SK-N-DZ (cell line): ENCODE data around the gene PRX. TPM values are rescaled to one million over a fixed set of nuclear protein-coding genes. Genes with fewer than 3 reads are reported as not detected.
"Not testable (repeated sequence)": the region's sequence is repeated elsewhere in the genome, so short reads cannot be mapped to it uniquely, and the experiment has no call there.

Experiments used
- DNase-seq: peaks from one replicate; pipeline ENCODE4 v3.0.0-alpha.2; 2015; ENCODE audit warnings: low spot score
- polyA plus RNA-seq, 2 experiments: library from polyadenylated mRNA; depleted of rRNA; stranded (reverse); fragments of >200 nt; gene quantifications; 2 replicates each; pipeline ENCODE4 v1.2.3, GENCODE V29; 2014

PRX gene, protein sequence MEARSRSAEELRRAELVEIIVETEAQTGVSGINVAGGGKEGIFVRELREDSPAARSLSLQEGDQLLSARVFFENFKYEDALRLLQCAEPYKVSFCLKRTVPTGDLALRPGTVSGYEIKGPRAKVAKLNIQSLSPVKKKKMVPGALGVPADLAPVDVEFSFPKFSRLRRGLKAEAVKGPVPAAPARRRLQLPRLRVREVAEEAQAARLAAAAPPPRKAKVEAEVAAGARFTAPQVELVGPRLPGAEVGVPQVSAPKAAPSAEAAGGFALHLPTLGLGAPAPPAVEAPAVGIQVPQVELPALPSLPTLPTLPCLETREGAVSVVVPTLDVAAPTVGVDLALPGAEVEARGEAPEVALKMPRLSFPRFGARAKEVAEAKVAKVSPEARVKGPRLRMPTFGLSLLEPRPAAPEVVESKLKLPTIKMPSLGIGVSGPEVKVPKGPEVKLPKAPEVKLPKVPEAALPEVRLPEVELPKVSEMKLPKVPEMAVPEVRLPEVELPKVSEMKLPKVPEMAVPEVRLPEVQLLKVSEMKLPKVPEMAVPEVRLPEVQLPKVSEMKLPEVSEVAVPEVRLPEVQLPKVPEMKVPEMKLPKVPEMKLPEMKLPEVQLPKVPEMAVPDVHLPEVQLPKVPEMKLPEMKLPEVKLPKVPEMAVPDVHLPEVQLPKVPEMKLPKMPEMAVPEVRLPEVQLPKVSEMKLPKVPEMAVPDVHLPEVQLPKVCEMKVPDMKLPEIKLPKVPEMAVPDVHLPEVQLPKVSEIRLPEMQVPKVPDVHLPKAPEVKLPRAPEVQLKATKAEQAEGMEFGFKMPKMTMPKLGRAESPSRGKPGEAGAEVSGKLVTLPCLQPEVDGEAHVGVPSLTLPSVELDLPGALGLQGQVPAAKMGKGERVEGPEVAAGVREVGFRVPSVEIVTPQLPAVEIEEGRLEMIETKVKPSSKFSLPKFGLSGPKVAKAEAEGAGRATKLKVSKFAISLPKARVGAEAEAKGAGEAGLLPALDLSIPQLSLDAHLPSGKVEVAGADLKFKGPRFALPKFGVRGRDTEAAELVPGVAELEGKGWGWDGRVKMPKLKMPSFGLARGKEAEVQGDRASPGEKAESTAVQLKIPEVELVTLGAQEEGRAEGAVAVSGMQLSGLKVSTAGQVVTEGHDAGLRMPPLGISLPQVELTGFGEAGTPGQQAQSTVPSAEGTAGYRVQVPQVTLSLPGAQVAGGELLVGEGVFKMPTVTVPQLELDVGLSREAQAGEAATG (N-terminal part only)
- 0.74 and 1.4 TPM in 2 replicates for polyA plus RNA-seq (2014; cell fraction: cytosol; rRNA removed)
- polyA plus RNA-seq (2014; cell fraction: nucleus; rRNA removed) = 0.31 and 0.55 TPM in 2 replicates

DNA sequence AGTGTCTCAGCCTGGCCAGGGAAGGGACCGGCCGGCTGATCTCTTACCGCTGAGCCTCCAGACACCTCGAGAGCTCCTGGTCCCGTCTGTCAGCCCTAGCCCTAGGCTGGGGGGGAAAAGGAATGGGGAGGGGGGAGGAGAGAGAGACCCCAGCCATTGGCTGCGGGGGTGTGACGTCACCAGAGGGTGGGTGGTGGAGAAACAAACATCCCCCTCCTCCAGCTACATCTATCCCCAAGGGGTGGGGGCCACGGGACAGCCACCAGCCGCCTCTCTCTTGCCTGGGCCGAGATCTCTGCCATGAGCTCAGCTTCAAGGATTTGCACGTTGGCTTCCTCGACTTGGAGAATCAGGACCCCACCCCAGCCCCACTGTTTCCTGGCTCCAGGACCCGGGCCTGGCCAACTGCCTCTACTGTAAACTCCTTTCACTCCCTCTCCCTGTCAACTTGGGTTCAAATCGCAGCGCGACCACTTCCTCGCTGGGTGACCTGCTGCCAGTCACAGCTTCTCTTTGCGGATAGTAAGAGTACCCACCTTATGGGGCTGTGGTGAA lies at the start of gene PRX:
Gene PRX (minus strand): TSS at position 88 of the 555 bp plus-strand sequence. CDS start 5,446 bp downstream, outside the sequence.
- DNase-seq = peak; percentile 51

DNA sequence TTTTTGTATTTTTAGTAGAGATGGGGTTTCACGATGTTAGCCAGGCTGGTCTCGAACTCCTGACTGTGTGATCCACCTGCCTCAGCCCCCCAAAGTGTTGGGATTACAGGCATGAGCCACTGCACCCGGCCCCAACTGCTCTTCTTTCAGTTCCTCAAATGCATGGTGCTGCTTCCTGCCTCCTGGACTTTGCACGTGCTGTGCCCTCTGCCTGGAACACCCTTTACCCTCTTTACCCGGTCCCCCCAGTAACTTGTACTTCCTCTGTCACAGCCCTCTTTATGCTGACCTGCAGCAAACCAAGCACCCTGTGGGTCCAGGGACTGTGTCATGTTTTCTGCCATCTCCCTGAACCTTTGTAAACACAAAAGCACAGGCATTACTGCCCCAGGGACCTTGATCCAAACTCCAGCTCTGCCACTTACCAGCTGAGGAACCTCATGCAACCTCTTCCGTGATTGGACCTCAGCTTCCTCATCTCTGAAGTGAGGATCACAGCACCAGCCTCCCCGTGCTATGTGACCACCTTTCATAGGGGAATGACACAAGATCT lies 48.6 kb upstream of the PRX start:
- DNase-seq = no peak

DNA sequence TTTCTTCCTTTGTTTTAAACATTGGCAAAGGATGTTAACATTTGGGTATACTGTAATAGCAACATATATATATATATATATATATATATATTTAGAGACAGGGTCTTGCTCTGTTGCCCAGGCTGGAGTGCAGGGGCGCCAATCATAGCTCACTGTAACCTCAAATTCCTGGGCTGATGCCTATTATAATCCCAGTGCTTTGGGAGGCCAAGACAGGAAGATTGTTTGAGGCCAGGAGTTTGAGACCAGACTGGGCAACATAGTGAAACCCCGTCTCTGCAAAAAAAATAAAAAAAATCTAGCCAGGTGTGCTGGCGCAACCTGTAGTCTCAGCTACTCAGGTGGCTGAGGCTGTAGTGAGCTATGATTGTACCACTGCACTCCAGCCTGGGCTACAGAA lies 47.0 kb upstream of the PRX start:
- no peak for DNase-seq

DNA sequence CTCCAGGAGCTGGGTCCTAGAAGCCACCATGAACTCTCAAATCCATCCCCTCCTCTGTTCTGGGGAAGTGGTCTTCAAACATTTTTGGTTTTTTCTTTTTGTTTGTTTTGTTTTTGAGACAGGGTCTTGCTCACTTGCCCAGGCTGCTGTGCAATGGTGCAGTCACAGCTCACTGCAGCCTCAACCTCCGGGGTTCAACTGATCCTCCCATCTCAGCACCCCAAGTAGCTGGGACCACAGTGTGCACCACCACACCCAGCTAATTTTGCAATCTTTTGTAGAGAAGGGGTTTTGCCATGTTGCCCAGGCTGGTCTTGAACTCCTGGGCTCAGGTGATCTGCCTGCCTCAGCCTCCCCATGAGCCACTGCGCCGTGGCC lies 45.4 kb upstream of the PRX start:
- DNase-seq = no peak

DNA sequence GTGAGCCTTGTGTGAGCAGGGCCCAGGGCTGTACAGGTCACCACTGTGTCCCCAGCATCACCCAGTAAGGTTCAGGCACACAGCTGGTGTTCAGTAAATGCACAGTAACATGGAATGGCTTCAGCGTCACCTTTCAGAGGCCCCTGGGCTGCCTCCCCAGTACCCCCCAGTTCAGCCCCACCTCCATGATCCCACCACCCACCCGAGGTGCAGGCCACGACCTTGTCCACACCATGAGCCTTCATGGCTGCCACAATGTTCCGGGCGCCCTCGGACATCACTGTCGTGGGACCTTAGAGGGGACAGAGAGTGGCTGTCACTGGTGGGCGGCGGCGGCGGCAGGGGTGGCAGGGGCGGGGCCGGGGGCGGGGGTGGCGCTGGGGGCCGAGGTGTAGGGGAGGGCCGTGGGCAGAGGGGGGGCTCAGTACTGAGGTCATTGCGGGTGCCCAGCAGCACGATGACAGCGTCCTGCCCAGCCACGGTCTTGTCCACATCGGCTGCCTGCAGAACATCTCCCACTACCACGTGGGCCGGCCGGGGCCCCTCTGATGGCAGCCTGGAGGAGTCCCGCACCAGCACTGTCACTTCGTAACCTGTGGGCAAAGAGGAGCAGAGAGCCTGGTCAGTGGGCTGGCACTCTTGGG lies 44.9 kb upstream of the PRX start:
- no peak for DNase-seq

DNA sequence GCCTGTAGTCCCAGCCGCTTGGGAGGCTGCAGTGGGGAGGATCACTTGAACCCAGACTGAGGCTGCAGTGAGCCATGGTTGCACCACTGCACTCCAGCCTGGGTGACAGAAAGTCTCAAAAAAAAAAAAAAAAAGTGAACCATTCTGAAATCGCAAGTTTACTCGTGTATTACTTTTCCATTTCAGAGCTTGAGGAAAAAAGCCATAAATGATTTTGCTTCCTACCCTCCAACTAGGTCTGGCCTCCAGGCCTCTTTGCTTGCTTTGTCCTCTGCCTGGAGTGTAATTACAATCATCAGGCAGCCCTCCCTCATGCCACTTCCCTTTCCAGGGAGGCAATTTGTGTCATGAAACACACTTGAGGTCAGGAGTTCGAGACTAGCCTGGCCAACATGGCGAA lies 43.9 kb upstream of the PRX start:
- no peak for DNase-seq

DNA sequence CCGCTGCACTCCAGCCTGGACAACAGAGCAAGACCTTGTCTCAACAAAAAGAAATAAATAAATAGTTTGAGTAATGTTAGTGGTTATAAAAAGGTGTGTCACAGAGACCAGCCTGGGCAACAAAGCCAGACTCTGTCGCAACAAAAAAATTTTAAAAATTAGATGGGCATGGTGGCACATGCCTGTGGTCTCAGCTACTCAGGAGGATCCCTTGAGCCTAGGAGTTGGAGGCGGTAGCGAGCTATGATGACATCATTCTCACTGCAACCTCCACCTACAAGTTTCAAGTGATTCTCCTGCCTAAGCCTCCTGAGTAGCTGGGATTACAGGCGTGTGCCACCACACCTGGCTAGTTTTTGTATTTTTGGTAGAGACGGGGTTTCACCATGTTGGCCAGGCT lies 40.8 kb upstream of the PRX start:
- not testable (repeated sequence) for DNase-seq

DNA sequence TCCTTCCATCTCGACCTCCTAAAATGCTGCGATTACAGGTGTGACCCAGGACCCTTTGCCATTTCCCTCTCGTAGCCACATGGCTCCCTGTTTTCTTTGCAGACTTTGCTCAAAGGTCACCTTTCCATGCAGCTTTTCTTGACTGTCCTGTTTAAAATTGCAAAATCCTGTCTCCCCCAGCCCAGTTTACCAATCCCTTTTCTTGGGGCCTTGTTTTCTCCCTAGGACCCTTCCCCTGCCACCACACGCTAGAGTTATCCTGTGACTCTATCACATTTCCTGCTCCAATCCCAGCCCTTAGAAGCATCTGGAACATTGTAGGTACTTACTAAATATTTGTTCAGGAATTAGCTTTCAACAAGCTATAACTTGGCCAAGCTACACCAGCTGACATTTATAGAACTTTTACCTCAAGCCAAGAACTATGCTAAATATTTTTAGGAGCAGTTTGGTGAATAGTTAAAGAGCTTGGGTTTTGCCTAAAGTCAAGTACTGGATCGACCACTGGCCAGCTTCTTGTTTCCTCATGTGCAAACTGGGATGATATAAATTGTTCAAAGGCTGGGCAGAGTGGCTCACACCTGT lies 40.1 kb upstream of the PRX start:
- DNase-seq = no peak

DNA sequence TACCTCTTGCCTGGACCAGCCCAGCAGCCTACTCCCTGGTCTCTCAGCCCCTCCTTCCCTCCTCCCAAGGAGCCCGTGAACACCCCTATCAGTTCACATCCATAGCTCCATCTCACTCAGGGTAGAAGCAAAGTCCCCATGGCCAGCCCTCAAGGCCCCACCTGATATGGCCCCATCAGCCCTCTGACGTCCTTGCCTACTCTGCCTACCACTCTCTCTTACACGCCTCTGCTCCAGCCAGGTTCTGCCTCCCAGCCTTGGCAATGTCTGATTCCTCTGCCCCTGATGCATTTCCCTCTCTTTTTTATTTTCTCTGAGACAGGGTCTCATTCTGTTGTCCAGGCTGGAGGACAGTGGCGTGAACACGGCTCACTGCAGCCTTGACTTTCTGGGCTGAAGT lies 38.8 kb upstream of the PRX start:
- no peak for DNase-seq

DNA sequence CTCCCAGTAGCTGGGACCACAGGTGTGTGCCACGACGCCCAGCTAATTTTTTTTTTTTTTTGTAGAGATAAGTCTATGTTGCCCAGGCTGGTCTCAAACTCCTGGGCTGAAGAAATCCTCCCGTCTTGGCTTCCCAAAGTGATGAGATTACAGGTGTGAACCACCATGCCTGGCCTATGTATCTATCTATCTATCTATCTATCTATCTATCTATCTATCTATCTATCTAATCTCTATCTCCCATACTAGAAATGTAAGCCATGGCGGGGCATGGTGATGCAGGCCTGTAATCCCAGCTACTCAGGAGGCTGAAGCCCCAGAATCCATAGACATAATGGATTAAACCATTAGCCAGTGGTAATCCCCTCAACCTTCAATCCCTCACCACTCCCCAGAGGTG lies 37.5 kb upstream of the PRX start:
- DNase-seq = no peak

DNA sequence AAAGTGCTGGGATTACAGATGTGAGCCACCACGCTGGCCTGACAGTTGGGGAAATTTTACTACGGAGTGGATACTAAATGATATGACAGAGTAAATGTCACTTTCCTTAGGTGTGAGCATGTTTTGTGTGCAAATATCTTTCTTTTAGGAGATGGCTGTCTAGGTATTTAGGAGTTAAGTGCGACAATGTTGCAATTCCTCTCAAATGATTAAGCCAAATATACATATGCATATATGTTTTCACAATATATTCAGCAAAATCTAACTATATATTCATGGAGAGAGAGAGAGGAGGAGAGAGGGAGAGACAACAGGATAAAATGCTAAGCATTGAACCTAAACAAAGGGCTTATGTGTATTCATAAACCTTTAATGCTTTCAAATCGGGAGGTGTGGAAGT lies 36.3 kb upstream of the PRX start:
- DNase-seq = no peak

DNA sequence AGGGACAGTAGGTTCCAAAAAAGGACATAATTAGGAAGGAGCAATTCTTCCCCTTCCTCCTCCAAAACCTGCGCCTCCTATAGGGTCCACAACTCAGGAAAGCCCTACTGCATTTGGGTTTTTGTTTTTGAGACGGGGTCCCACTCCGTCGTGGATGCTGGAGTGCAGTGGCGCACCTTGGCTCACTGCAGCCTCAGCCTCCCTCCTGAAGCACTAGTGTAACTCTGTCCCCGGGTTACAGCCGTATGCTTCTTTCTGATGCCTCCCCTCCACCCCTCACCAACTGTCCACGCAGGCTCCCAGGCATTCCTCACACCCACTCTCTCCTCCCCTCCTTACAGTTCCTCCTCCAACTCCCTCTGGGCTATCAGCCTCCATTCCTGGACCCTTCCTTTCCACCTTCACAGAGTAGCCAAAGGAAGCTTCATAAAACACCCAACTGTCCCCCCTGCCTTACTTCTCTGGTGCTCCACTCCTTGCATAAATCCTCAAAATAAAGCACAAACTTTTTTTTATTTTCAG lies 33.1 kb upstream of the PRX start:
- DNase-seq = no peak

DNA sequence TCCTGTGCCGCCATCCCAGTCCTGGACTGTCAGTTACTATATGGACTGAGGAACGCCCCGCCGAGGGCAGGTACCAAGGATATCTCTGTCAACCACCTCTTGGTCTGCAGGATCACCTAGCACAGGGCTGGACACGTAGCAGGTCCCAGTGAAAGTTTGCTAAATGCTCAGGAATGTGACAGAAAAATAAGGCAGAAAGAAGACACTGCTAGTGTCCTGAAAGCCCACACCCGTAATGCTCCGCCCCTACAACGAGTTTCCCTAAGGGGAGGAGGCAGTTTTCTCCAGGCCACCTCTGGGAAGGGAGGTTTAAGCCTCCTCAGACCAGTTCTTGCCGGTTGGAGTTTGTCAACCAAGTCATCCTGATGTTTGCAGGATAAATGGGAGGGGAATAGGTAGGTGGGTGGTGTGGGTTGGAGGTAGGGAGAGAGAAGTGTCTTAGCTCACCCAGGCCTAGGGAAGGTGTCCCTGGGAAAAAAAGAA lies 32.6 kb upstream of the PRX start:
- no peak for DNase-seq

DNA sequence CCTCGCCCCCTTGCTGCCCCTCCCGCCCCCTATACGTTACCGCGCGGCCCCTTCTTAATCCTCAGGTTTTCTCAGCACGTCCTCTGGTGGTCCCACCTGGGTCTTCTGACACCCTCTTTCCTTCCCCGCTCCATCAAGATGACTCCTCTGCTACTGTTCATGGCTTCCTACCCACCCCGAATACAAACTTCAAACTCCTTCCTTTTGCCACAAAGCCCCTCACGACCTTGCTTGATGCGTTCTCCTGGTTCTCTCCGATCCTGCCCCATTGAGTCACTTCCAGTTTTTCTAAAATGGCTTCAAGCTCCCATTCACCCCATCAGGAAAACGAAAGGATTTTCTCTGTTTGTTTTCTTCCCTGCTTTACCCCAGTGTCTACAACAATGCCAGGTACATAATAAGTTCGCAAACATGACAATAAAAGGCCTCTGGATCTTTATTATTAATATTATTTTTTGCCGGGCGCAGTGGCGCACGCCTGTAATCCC lies 31.7 kb upstream of the PRX start:
- no peak for DNase-seq

DNA sequence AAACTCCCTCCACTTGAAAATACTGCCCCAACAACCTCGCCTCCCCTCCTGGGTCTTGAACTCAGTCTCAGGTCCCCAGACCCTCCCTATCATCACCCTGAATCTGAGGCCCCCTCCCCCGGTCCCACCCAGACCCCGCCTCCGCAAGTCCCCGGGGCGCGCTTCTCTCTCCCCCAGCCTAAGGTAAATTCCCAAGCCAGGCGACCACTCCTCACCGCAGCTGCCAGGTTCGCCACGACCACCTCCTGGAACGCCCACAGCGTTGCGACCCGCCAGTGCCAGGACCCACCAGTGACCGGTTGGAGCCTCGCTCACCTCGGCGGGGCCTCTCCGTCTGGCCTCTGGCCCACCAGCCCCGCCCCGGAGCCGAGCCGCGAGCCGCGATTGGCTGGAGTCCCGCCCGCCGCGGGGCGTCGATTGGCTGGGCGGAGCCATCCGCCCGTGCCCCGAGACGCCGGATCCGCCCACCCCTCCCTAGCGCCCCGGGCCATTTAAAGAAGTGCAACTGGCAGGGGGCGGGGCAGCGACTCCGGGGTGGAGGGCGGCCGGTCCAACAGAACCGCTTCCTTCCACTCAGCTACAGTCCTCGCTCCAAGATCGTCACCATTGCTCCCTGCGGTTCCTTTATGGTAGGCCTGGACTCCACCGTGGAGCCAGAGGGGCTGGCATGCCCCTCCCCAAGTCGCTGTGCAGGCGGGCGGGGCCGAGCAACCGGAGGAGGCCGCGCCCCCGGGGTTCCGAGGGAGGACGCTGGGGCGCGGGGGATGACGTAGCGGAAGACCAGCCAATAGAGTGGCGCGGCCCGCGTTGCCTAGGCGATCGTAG lies 31.0 kb upstream of the PRX start, which contains the start of gene SERTAD3:
Gene SERTAD3 (minus strand): TSS at position 336 of the 825 bp plus-strand sequence. CDS start 2,255 bp downstream, outside the sequence.
- peak; percentile 94 for DNase-seq

DNA sequence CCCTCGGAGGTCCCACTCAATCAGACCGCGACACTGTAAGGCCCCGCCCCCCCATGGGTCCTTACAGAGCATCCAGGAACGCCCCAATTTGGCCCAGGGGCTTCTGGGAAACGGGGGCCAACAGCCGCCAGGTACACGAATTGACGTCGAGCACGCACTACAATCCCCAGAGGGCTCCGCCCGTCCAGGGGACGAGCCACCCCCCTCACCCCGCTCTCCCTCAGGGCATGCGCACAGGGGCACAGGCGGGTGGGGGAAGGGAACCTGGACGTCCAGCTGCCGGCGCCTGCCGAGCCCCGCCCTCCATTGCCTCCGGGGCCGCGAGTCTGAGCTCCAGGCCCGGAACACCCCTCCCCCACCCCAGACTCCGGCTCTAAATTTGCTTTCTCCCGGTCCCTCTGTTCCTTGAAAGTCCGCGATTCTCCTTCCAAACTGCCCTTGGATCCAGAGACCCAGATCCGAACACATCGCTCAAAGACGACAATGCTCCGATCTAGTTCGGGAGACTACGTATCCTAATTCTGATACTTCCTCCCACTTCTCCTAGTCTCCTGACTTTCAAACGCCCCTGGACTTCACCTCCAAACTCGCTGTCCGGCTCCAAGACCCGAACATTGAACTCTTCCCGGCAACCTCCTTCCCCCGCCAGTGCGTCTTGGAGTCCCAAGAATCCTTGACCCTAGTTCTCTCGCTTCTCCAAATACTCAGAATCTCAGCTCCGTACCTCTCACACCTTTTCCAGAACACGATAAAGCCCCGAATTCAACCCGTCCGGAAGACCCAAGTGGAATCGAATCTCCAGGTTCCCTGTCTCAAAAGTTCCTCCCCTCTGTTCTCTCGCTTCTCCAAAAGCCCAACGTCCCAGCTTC lies 30.2 kb upstream of the PRX start:
- peak; percentile 99 for DNase-seq

DNA sequence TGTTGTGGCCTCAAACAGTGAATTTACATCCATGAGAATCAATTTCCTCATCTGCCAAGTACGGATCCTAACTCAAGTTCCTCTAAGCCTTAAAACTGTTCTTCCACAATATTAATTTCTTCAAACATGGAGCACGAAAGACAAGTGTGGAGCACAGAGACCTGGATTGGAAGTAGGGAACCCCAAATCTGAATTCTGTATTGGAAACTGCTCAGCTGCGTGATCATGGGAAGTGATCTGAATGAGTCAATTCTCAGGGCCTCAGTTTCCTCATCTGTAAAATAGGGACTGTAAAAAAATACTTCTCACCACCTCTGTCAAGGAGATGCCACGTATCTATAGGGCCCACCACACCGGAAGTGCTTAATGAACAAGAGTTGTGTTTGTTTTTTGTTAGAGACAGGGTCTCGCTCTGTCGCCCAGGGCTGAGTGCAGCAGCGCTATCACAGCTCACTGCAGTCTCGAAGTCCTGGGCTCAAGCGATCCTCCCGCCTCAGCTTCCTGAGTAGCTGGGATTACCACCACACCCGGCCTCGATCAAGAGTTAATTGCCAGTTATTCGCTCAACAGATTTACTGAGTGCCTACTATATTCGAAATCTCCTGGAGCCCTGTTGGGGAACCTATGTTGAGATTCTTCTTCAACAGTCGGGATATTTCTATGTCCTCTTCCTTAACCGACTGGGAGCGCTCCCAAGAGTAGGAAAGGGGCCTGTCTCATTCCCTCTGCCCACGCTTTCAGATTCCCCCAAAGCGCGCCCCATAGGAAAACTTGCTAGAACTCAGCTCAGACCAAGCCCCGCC lies 29.4 kb upstream of the PRX start:
- DNase-seq = no peak
